NB4 (cell line): ENCODE measurements around the gene TNKS2.

Source experiments
- CTCF ChIP-seq: IDR thresholded peaks from one replicate; pipeline ENCODE4 v1.5.1; 2012; ENCODE audit warnings: low read depth, low read length
- POLR2A ChIP-seq: IDR thresholded peaks from 2 replicates; pipeline ENCODE4 v1.6.1; 2011; ENCODE audit warnings: mild to moderate bottlenecking; ENCODE audit not compliant: insufficient read length; ENCODE audit errors: extremely low read depth

GRCh38 chr10:91782539-91782938 is 15.7 kb upstream of the TNKS2 start:
- TF ChIP-seq CTCF, result no peak
- no peak for TF ChIP-seq POLR2A
